HG03457 (cell line): ENCODE measurements around the gene RUNDC1.
"Not testable (repeated sequence)": the region's sequence is repeated elsewhere in the genome, so short reads cannot be mapped to it uniquely, and the experiment has no call there.

Source experiments
- ATAC-seq: cut with Tn5 transposase; IDR thresholded peaks from one replicate; pipeline ENCODE4 v1.9.1; 2021; ENCODE audit warnings: moderate number of reproducible peaks; ENCODE audit not compliant: unreplicated experiment

Gene RUNDC1

DNA sequence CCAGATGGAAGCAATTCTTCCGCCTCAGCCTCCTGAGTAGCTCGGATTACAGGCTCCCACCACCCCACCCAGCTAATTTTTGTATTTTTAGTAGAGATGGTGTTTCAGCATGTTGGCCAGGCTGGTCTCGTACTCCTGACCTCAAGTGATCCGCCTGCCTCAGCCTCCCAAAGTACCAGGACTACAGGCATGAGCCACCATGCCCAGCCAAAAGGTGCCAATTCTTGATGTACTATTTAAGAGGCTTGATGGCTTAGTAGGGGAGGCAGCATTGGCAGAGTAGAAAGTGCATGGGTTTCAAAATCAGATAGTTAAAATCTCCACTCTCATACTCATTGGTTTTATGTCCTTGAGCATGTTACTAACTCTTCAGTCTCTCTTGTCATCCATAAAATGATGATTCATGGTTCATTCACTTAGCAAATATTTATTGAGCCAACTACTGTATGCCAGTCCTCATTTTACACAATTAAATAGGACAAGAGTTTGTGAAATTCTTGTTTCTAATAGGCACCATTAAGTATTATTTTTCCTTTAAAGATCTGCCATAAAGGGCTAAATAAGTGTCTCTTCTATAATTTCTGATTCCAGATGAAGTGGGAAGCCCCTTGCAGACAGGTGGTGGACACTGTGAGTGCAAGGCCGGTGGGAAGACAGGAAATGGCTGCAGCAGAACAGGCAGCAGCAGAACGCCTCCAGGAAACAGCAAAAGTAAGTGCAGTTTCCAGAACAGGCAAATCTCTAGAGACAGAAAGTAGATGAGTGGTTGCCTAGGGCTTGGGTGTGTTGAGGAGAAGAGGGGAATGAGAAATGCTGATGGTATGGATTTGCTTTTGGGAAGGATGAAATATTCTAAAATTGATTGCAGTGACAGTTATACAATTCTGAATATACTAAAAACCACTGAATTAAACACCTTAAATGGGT is 9.6 kb downstream of the RUNDC1 start:
- no peak for ATAC-seq

DNA sequence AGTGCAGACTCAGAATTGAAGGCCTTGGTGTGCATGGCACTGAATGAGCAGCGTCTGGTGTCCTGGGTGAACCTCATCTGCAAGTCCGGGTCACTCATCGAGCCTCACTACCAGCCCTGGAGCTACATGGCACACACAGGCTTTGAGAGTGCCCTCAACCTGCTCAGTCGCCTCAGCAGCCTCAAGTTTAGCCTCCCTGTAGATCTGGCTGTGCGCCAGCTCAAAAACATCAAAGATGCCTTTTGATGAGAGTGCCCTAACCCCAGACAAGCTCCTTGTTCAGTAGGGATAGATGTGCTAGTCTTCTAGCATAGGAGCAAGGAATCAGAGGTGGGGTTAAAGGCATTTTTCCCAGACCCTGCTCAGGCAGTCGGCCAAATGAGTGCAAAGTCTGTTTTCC is 11.1 kb downstream of the RUNDC1 start:
- ATAC-seq = no peak

DNA sequence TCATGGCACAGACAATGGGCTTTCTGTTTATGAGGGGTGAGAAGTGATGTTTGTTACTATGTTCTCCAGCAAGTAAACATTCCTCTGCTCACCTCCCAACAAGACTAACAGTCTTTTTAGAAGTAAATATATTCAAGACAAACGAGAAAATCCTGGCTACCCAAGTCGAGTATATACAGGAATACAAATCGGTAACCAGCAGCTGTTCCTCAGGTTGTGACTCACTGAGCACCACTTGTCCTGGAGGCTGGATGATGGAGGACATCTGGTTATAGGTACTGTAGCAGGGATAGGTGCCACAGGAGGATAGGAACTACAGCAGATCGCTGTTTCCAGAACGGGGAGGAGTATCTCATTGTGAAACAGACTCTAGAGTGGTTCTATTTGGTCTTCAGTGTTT is 12.5 kb downstream of the RUNDC1 start:
- no peak for ATAC-seq

DNA sequence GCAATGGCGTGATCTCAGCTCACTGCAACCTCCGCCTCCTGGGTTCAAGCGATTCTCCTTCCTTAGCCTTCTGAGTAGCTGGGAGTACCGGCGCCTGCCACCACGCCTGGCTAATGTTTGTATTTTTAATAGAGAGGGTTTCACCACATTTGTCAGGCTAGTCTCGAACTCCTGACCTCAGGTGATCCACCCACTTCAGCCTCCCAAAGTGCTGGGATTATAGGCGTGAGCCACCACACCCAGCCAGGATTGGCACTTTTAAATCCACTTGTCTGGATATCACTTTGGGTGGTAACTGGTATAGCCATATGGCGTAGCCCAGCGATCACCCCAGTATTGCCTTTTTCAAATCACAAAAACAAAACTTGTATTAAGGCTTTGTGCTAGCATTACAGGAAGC is 13.5 kb downstream of the RUNDC1 start:
- ATAC-seq = not testable (repeated sequence)

DNA sequence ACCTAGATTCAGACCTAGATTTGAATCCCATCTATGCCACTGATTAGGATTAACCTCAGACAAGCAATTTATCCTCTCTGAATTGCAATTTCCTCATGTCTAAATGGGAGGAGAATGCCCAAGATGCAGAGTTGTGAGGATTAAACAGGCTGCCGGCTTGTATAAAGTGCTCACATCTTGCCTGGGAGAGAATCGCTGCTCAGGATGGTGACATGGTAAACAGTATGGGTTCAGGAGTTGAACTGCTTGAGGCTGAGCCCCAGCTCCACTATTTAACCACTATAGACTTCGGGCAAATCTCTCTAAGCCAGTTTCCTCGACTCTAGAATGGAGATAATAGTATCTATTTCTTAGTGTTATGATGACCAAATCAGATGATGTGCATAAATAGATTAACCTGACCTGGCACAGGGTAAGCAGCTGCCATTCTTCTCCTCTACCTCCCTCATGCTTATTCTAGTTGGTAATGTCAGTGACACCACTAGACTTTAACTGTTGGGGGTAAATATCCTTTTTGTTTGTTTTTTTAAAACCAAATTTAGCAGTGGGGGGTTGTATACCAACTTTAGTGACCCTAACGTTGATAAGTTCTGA is 17.1 kb downstream of the RUNDC1 start:
- ATAC-seq = no peak

DNA sequence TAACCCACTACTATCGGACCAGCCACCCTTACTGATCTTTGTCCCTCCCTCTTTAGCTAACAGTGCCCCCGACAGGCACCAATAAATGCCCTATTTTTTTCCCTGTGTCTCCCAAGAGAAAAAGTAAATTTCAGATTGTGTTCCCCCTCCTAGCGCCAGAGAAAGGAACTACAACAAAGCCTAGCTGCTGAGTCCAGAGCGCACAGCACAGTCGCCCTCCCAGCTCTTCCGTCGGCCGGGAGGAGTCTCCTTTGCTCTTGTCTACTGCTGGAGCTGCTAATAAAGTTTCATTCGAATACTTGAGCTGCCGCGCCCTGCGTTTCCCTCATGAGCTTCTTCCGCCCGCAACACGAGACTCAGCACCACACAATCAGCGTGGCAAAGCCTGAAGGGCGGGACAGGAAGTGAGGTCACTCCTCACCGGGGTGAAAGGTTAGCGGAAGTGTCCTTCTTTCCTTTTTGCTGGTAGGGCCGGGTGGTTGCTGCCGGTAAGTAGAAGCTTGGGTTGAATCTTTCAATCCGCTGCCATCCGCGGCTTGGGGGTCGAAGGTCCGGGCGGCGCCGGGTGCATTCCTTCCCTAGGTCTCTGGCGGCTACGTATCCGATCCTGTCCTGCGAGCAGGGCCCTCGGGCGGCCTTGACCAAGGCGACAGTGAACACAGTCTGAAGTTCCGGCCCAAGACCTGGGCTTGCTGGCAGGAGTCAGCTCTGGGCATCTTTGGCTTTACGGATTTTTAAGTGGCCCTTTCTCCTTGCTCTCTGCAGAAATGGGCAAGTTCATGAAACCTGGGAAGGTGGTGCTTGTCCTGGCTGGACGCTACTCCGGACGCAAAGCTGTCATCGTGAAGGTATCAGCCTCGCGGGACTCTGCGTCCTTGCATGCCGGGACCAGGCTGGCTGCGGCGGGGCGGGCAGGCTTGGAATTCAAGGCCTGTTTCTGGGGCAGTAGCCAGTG is 17.9 kb downstream of the RUNDC1 start, which contains the start of gene RPL27:
RPL27 (plus strand) TSS at position 436 of the 955 bp plus-strand sequence; CDS start at position 768, 332 bp downstream.
- peak; percentile 83 for ATAC-seq

DNA sequence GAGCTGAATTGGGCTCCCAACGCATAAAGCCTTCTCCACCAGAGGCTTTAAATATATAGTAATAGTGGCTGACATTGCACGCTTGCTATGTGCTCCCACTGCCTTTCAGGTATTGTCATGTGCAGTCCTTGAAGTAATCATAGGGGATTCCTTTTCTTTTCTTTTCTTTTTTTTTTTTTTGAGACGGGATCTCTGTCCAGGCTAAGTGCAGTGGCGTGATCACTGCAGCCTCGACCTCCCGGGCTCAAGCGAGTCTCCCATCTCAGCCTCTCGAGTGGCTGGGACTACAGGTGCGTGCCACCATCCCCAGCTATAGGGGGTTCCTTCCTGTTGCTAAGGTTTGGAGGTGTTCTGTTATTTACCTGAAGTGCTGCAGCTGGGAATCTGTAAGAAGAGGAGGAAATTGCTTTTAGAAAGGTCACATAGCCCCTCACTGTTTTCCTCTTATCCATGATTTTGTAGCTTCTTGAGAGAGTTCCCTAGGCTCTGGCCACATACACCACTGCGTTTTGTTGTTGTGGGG is 18.7 kb downstream of the RUNDC1 start:
- no peak for ATAC-seq

DNA sequence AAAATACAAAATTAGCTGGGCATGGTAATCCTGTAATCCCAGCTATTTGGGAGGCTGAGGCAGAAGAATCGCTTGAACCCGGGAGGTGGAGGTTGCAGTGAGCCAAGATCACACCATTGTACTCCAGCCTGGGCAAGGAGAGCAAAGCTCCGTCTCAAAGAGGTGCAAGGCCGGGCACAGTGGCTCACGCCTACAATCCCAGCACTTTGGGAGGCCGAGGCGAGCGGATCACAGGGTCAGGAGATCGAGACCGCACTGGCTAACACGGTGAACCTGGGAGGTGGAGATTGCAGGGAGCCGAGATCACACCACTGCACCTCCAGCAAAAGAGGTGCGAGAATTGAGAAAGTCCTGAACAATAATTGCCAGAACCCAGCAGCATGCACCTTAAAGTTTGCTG is 20.5 kb downstream of the RUNDC1 start:
- not testable (repeated sequence) for ATAC-seq

DNA sequence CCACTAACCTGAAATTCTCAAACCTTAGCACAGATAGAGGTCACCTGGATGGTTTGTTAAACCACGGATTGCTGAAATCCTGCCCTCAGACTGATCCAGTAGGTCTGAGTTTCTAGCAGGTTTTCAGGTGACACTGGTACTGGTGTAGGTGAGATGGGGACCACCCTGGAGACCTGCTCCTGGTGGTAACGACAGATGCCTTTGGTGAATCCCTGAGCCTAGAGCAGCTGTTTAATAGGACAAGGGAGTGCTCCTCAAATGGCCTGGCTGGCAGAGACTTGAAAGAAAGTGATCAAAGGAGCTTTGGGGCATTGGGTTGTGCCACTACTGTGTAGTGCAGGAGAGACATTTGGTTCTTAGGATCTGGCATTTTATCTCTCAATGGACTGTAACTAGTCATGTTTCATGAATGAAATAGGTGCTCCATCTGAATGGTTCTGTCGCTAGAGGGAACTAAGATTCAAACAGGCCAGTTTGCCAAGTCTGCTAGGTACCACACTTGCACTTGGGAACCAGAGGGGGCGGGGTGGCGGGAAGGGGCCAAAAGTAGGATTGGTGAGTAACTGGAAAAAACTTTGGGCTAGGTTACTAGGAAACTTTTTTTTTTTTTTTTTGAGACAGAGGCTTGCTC is 23.3 kb downstream of the RUNDC1 start:
- ATAC-seq = no peak

DNA sequence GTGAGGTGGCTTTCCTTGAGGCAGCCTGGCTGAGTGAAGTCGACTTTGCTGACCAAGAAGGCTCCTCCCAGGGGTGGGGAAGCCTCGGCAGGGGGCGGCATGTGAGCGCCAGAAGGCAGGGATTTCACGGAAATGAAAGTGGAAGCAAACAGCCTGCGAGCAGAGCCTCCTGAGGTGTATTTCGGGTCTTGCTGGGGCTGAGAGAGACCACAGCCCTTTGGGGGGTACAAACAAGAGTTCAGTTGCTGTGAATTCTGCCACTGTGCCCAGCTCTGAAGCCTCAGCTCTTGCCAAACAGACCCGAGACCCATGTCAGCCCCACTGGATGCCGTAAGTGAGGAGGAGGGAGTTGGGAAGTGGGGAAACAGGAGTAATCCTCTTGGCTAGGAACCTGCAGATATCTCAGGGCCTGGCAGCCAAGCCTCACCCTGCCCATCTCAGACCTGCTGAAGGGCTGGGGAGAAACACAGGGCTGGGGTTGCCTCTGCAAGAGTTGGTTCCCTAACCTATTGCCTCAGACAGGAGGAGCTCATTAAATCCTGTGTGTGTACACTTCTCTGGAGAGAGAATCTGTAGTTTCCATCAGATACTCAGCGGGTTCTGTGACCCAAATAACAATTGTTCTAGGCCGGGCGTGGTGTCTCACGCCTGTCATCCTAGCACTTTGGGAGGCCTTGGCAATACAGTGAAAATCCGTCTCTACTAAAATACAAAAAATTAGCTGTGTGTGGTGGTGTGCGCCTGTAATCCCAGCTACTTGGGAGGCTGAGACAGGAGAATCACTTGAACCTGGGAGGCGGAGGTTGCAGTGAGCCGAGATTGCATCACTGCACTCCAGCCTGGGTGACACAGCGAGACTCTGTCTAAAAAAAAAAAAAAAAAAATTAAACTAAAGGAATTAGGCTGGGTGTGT is 26.5 kb downstream of the RUNDC1 start, which contains the start of gene IFI35:
IFI35 (plus strand) TSS at position 146 of the 913 bp plus-strand sequence; CDS start at position 310, 164 bp downstream.
- ATAC-seq = no peak

DNA sequence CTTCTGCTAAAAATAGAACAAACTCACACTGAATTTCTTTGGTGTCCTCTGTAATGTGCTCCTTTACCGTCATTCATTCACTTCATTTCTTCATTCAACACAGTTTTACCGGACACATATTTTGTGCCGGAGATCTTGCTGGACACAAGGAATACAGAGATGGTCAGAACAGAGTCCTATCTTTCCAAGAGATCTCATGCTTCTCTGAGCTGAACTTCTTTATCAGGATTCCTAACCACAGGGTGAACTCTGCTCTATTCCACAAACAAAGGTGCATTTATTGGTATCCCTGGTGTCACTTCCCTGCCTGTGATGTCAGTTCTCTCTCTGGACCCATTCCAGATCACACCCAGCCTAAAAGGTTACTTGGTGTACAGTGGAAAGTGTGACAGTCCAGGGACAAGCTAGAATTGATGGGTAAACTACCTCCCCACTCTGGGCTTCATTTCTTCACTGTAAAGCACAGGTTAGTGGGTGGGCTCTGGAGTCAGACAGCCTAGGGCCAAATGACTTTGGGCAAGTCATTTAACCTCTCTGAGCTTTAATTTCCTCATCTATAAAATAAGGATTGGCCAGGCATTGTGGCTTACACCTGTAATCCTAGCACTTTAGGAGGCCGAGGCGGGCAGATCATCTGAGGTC is 30.4 kb downstream of the RUNDC1 start:
- ATAC-seq = no peak

DNA sequence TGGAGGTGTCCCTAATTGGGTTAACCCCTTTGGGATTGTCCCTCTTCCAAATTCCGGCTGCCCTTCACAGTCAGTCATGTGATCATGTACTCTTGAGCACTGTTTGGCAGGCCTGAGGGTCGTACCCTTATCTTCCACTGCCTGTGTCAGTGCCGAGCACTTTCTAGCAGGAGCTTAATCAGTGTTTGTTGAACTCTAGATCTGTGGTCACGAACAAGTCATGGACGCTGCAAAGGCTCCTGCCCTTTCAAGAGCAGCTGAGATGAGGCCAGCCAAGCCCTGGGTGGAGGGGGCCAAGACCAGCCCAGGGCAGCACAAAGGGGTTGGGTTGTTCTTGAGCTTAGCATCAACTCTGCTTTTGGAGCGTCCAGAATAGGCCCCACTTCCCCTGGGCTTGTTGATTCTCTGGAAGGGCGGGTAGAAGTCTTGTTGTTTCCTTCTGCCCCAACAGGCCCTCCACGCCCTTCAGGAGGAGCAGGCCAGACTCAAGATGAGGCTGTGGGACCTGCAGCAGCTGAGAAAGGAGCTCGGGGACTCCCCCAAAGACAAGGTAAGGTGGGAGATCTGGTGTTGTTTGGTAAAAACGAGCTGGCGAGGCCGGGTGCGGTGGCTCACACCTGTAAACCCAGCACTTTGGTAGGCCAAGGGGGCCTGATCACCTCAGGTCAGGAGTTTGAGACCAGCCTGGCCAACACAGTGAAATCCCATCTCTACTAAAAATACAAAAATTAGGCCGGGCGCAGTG is 31.5 kb downstream of the RUNDC1 start:
- ATAC-seq = no peak

DNA sequence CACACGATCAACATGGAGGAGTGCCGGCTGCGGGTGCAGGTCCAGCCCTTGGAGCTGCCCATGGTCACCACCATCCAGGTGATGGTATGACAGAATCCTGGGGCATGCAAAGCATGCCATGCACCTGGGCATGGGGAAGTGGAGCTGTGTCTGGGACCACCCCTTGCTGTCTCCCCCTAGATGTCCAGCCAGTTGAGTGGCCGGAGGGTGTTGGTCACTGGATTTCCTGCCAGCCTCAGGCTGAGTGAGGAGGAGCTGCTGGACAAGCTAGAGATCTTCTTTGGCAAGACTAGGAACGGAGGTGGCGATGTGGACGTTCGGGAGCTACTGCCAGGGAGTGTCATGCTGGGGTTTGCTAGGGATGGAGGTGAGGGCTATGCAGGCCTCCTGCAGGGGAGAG is 32.9 kb downstream of the RUNDC1 start:
- ATAC-seq = no peak

DNA sequence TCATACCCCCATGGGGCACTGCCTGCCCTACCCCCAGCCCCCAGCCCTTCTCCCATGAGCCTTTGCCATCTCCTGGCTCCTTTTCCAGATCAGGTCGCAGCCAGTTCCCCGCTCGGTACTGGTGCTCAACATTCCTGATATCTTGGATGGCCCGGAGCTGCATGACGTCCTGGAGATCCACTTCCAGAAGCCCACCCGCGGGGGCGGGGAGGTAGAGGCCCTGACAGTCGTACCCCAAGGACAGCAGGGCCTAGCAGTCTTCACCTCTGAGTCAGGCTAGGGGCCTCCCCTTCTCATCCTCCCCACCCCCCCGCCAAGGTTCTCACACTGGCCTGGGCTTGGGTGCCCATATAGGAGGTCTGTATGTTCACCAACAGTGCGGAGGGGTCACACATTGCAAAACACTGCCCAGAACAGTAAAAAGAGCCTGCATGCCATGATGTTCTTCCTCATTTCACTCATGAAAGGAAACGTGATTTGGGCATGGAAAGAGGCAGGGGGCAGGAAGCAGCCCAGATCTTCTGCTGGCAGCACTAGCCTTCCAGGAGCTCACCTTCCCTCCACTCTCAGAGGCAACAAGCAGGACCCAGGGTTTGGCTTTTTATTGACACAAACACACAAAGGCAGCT is 33.8 kb downstream of the RUNDC1 start:
- ATAC-seq = no peak

DNA sequence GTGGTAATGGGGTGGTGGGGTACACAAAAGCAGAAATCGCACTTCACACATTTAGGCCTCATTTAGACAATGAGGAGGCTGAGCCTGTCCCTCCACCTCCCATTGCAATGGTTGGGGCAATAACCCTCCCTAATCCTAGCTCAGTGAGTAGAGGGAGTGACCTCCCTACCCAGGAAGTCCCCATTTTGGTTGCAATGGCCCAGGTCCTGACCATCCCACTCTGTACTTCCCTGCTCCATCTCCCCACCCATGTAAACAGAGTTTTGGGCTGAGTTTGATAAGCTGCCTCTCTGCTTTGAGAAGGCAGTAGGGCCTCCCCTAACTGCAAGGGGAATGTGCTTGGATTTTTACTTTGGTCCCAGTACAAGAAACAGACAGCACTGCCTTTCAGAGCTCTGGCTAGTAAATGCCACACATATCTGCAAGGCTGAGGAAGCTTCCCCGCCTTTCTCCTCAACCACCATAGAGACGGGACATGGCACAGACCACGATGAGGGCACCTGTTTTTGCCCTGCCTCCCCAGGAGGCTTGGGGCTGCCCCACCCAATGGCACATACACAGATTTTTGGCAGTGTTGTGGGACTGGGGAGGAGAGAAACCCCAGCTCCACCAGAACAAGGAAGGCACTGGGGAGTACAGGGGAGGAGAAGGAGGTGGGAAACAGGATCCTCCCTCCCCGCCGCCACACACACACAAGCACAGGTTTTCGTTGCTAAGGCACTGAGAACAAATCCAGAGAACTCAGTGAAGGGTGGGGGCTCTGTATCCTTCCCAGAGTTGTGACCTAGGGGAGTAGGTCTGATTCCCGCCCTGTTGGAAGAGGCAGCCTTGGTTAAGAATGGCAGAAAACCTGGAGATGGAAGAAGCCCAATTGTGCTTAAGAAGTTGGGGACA is 34.5 kb downstream of the RUNDC1 start:
- no peak for ATAC-seq

DNA sequence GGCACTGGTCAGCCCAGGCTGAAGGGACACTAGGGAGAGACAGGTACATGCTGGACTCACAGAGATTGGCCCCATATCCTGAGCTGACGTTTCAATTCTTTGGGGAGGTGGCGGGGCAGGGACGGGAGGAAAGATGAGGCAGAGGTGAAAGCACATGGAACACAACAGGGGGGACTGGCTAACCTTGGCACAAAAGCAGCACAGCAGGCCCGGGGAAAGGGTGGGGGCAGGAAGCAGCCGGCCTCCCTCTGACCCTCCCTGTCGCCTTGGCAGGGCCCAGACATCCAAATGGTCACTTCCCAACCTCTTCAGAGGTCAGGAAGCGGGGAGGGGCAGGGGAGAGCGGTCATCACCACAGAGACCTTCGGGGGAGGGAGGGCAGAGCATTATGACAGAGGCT is 35.2 kb downstream of the RUNDC1 start:
- no peak for ATAC-seq

DNA sequence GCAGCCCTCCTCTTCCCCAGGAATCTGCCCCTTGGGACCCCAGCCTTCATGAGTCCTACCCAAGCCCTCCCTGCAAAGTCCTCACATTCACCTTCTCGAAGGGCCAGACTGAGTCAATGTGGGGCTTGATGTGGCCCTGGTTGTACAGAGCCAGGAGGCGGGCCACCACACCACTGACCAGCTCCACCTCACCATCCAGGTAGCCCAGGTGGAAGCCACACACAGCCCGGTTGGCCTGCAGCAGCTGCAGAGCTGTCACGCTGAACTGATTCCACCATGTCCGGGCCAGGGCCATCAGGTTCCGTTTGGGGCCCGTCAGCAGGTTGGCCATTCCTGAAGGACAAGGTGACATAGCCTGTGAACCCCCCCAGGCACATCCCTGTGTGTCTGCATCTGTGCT is 35.9 kb downstream of the RUNDC1 start:
- ATAC-seq = no peak
